PFSK-1 (cell line): ENCODE results near the gene NMNAT3.

Source experiments
- POLR2AphosphoS5 ChIP-seq: IDR thresholded peaks from 2 replicates; pipeline ENCODE4 v1.6.1; 2012; ENCODE audit warnings: low read depth, mild to moderate bottlenecking, control low read depth, low read length, moderate library complexity
- TAF1 ChIP-seq: IDR thresholded peaks from 2 replicates; pipeline ENCODE4 v1.6.1; 2012; ENCODE audit warnings: low read length, control low read depth, borderline replicate concordance; ENCODE audit not compliant: insufficient read depth
- TF ChIP-seq, protein P1 (sequence below), 2 experiments: IDR thresholded peaks; 2 replicates each; pipeline versions ENCODE4 v1.6.1 to v1.8.0; 2011 to 2012; ENCODE audit warnings: low read depth in 2 of 2, low read length in 2 of 2, control low read depth in 1 of 2, inconsistent platforms in 1 of 2, mild to moderate bottlenecking in 1 of 2, moderate library complexity in 1 of 2; ENCODE audit not compliant: insufficient read depth in 1 of 2

GRCh38 chr3:139521144-139521543 lies 156.6 kb downstream of the NMNAT3 start:
- TF ChIP-seq, protein P1, sequence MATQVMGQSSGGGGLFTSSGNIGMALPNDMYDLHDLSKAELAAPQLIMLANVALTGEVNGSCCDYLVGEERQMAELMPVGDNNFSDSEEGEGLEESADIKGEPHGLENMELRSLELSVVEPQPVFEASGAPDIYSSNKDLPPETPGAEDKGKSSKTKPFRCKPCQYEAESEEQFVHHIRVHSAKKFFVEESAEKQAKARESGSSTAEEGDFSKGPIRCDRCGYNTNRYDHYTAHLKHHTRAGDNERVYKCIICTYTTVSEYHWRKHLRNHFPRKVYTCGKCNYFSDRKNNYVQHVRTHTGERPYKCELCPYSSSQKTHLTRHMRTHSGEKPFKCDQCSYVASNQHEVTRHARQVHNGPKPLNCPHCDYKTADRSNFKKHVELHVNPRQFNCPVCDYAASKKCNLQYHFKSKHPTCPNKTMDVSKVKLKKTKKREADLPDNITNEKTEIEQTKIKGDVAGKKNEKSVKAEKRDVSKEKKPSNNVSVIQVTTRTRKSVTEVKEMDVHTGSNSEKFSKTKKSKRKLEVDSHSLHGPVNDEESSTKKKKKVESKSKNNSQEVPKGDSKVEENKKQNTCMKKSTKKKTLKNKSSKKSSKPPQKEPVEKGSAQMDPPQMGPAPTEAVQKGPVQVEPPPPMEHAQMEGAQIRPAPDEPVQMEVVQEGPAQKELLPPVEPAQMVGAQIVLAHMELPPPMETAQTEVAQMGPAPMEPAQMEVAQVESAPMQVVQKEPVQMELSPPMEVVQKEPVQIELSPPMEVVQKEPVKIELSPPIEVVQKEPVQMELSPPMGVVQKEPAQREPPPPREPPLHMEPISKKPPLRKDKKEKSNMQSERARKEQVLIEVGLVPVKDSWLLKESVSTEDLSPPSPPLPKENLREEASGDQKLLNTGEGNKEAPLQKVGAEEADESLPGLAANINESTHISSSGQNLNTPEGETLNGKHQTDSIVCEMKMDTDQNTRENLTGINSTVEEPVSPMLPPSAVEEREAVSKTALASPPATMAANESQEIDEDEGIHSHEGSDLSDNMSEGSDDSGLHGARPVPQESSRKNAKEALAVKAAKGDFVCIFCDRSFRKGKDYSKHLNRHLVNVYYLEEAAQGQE (IDR thresholded peaks at IDR 0.05; ENCODE audit: insufficient read depth in 1 of 2, low read depth in 2 of 2, low read length in 2 of 2) = no peak
- TF ChIP-seq TAF1 (no peak), POLR2AphosphoS5 (no peak)
